NCI-H1436 treated with DMSO at 0.1 percent for 48 hours (cell line): ENCODE data around the gene FAM240A.

Experiments
- DNase-seq: peaks from one replicate; lab custom pipeline; 2025; lab: John Stamatoyannopoulos, UW

Gene FAM240A

DNA sequence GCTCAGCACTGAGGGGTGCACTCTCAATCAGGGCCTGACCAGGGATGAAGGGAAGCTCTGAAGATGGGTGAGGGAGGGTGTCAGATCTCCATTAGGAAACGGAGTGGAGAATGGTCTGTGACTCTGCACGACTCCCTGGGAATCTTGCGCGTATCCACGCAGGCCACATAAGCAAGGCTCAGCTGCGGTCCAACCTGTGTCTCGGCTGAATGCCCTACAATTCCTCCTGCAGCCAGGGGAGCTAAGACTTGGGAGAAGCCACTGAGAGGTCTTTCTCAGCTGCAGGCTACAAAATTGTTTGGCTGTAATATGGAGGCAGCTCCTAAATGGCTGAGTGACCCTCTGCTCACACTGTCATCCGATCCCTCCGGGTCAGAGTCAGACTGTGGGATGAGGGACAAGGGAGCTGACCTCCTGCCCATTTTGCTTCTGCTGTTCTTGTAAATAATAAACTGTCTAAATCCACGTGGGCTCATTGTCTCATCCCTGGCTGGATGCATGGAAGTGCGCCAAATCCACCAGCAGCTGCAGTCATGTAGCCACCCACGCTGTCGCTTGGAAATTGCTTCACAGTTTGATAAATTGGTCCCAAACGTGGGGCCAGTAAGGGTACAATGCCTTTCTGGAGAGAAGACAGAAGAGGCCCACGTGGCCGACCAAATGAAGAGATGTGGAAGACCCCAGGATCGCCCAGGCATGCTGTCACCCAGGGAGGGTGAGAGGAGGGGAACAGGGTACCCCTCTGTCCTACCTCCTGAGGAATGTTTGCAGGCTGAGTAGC lies 50.6 kb downstream of the FAM240A start:
- no peak for DNase-seq

GRCh38 chr3:46663591-46664135 lies 51.3 kb downstream of the FAM240A start:
- DNase-seq, result no peak

DNA sequence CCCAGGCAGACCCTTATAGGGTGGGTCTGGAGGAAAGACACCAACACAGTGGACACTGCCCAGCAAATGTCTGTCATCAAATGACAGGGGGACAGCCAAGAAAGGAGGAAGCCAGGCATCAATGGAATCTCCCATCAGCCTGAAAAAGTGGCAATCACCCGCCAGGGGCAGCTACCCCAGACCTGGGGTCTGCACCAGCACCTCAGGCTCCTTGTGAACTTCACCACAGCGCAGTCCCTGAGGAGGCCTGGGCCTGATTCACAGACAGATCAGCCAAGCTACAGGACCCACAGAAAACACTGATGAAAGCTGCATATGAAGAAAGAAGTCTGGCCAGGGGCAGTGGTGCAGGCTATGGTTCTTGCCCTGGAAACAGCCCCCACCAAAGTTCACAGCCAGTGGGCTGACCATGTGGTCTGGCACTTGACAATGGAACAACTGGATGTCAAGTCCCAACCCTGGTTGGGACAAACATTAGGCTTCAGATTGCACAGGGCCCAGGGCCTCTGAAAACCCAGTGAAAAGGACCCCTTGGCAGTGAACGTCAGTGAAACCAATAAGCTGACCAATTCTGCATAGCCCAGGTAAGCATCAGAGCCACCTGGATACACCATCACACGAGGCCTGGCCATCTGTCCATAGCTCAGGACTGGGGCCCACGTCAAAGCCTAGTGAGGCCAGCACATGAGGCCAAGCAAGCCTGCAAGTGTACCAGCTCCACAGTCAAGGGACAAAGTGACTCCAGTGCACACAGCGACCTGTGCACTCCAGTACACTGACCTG lies 52.1 kb downstream of the FAM240A start:
- no peak for DNase-seq

DNA sequence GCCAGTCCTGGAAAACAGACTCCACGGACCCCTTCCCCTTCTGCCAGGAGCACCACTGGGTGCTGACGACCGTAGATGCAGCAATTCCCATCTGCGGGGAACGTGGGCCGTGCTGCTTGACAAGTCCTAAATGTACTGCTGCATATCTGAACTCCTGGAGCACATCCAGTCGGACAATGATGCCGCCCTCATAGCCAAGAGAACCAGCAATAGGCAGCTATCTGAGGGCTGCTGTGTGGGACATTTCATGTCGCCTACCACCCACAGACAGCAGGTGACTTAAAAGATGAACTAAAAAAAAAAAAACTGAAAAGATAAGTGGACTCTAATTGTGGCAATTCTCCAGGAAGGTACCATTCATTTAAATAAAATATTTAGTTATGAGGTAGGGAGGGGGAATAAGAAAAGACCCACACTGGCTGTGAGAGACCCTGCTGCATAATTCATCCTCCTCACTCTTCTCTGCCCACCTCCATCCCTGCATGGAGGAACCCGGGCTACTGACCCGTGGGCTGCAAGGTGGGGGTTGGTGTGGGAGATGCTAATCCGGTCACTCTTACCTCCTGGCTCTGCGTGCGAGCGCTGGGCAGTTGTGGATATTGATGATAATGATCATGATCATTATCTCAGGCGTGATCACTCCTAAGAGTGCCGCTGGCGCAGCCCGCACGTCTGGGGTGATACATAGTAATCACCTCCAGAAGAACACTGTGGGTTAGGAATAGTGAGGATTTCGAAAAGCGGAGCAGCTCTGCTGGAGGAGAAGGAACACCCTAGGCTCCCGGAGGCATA lies 52.8 kb downstream of the FAM240A start:
- no peak for DNase-seq

GRCh38 chr3:46665763-46666452 lies 53.6 kb downstream of the FAM240A start:
- DNase-seq, result no peak

- no peak for DNase-seq
Measured at GRCh38 chr3:46666453-46666845, 54.1 kb downstream of the FAM240A start.

- DNase-seq, result no peak
Measured at GRCh38 chr3:46667061-46667621, 54.8 kb downstream of the FAM240A start.

DNA sequence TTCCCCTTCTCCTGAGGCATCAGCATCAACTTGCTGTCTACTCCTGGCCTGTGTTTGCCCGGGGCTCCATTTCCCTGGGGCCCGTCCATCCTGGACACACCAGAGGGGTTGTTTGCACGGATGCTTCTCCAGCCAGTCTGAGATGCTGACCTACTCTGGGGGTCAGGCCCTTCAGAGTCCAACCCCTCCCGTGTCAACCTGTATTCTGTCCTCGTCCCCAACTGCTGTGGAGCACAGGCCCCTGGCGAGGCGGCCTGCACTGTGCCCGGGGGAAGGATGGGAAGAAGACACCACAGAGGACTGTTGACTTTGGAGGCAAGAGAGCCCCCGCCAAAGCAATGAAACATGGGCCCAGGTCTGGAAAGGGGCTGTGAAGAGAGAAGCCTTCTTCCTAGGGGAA lies 55.3 kb downstream of the FAM240A start:
- DNase-seq, result no peak

GRCh38 chr3:46668116-46668515 lies 55.8 kb downstream of the FAM240A start:
- DNase-seq, result no peak

DNA sequence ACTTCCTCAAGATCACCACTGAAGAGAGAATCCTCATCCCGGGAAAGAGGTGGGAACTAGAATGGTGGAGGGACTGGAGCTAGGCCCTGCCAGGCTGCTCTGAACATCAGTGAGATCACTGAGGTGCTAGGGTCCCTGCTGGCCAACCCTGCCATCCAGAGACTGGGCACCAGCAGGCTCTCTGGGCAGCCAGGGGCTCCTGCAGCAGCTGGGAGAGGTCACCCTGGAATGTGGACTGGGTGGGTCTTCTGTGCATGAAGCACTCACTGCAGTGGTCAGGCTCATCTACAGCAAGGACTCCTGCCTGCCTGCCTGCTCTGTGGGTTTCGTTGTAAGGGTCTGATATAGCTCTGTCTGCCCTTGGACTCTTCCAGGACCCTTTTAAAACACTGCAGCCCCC lies 56.3 kb downstream of the FAM240A start:
- DNase-seq, result no peak

GRCh38 chr3:46669191-46669999 lies 57.1 kb downstream of the FAM240A start:
- DNase-seq, result no peak

DNA sequence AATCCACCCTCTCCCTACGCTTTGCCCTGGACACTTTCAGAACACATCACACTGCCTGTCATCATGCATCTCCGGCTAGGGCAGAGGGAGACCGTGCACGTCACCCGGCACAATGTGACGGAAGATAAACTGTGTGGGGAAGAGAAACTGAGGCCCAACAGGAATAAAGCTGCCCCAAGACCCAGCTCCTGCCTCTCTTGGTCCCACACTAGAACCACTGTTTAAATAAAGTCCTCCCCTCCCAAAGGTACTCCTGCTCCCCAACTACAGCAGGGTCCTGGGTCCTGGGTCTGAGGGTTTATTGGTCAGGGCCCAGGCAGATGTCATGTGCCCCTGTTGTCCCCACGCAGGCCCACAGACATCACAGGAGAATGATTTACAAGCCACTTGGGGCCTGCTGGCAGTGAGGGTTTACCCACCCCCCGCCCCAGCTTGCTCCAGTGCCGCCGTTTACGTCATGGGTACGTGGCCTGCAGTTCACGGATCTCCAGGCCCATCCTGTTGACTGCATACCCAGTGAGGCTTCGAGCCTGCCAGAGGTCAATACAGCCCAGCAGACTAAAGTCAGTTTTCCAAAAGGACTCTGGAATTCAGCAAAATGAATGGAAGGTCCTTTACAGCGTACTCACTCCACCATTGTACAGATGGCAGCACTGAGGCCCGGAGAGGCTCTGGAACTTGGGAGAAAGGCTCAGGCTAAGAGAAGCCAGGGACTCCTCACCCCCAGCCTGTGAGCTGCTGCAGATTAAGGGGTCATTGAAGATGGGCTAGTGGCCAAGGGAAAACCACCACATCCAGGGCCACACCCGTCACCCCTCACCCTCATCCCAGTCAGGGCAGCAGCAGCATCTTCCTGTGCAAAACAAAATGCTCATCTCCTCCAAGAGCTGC lies 57.9 kb downstream of the FAM240A start:
- DNase-seq, result no peak

DNA sequence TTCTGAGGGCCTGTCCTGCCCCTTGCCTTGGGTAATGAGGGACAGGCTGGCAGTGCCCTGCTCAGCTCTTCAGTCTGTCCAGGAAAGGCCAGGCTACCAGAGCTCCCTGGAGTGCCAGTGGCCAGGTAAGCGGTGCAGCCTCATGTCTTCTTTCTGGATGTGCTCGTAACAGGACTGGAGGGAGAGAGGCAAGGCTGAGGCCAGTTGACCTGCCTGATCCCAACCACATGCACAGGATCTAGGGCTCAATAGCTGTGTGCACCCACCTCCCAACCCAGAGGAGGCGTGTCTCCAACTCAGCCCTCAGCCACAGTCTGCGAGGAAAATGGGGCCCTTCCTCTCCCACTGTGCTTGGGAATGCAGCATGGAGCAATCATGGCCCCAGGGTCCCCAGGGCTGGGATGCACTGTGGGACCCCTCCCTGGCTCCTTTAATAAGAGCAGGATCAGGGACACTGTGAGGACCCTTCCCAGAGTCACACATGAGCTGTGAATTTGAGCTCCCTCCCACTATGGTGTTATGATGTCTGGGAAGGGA lies 58.6 kb downstream of the FAM240A start:
- DNase-seq, result no peak

DNA sequence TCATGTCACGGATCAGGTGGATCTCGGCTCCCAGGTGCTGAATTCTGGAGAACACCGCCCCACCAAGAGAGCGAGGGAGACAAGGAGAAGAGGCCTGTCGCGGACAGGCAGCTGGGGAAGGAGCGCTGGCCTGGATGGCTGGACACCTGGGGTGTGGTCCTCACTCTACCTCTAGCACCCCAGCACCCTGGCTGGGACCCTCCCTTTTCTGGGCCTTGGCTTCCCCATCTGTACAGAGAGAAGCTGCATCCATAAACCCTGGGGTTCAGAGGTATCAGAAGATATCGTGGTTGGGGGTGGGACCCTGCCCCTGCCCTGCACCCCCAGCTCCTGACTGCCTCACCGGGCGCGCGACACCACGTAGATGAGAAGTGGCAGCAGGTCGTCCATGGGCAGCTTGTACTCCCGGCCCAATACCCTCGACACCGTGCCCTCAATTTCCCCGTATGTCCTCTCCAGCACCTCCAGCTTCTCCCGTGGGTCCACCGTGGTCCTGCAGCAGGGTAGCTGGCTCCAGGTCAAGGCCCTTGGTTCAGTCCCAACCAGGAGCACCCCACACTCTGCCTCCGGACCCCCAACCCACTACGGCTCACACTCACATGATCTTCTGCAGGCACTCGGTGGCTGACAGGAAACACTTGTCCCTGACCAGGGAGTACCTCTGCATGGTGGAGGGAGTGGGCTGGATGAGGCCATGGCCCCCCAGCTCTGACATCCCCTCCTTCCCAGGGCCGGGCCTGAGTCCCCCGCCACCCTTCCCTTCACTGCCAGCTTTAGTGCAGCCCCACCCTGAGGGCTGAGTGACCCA lies 59.4 kb downstream of the FAM240A start:
- DNase-seq, result no peak

DNA sequence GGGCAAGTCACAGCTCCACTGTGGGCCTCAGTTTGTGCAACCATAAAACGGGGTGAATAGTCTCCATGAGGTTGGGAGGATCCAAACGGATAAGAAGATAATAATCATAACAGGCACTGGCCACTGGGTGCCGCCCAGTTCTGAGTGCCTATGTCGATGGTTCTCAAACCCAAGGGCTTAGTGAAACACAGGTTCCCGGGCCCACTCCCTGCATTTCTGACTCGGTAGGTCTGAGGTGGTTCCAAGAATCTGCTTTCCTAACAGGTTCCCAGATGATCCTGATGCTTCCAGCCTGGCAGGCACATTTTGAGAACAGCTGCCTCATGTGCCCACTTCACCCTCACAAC lies 60.0 kb downstream of the FAM240A start:
- no peak for DNase-seq

GRCh38 chr3:46673151-46674030 lies 61.1 kb downstream of the FAM240A start:
- no peak for DNase-seq

GRCh38 chr3:46674031-46674845 lies 61.9 kb downstream of the FAM240A start:
- no peak for DNase-seq
